Activated CD8-positive, alpha-beta memory T cell treated with anti-CD3 and anti-CD28 coated beads, Interleukin-2, amount 10 ng/mL, durations not matched to agents 7 days and 5 days (primary cell): Measurements from ENCODE around the gene PAFAH1B1. TPM values are rescaled to one million over a fixed set of nuclear protein-coding genes. Genes with fewer than 3 reads are reported as not detected.
"Not testable (repeated sequence)": the region's sequence is repeated elsewhere in the genome, so short reads cannot be mapped to it uniquely, and the experiment has no call there.

ENCODE experiments used
- ATAC-seq: fragments of 150-1000 bp; cut with Tn5 transposase; one replicate; pipeline ENCODE4 v1.10.0; 2021; ENCODE audit warnings: moderate library complexity
- CTCF ChIA-PET: fragments of 350-600 bp; sonication (Branson Sonifier 250); formaldehyde crosslinking; loops from one replicate; lab custom pipeline; 2021; ENCODE audit warnings: antibody characterized with exemption; lab: Charles Lee
- DNase-seq: peaks from one replicate; pipeline ENCODE4 v3.0.0-alpha.2; 2020
- H3K27ac Mint-ChIP-seq: one replicate; pipeline ENCODE4 v1.8.0; 2021; ENCODE audit warnings: mild to moderate bottlenecking, mixed read lengths
- H3K27me3 Mint-ChIP-seq: one replicate; pipeline ENCODE4 v1.8.0; 2021; ENCODE audit warnings: mixed read lengths
- H3K36me3 Mint-ChIP-seq: one replicate; pipeline ENCODE4 v1.8.0; 2021; ENCODE audit warnings: mild to moderate bottlenecking, mixed read lengths
- H3K4me1 Mint-ChIP-seq: one replicate; pipeline ENCODE4 v1.8.0; 2021; ENCODE audit warnings: mixed read lengths
- H3K4me3 Mint-ChIP-seq: one replicate; pipeline ENCODE4 v1.8.0; 2021; ENCODE audit warnings: mild to moderate bottlenecking, moderate library complexity, mixed read lengths
- H3K9me3 Mint-ChIP-seq: one replicate; pipeline ENCODE4 v1.8.0; 2022; ENCODE audit warnings: low read depth, mixed read lengths
- total RNA-seq, 2 experiments: library from RNA; stranded (reverse); gene quantifications; one replicate each; pipeline ENCODE4 v1.2.3, GENCODE V29; 2021

The PAFAH1B1 gene
- total RNA-seq, 2 experiments from 2014 or later, result 170 to 175 TPM

- Mint-ChIP-seq H3K4me3 (no peak overlapping the region), H3K4me1 (peaks cover 44% of the 10 kb centered on the region)
- CTCF ChIA-PET, result interaction anchor here (0.9 kb wide), 1 partner anchor 135 kb away, joined by 3 read pairs; no protein-coding TSS in a partner anchor
These were observed 15.6 kb downstream of the PAFAH1B1 start for GRCh38 chr17:2609091-2609490.

DNA sequence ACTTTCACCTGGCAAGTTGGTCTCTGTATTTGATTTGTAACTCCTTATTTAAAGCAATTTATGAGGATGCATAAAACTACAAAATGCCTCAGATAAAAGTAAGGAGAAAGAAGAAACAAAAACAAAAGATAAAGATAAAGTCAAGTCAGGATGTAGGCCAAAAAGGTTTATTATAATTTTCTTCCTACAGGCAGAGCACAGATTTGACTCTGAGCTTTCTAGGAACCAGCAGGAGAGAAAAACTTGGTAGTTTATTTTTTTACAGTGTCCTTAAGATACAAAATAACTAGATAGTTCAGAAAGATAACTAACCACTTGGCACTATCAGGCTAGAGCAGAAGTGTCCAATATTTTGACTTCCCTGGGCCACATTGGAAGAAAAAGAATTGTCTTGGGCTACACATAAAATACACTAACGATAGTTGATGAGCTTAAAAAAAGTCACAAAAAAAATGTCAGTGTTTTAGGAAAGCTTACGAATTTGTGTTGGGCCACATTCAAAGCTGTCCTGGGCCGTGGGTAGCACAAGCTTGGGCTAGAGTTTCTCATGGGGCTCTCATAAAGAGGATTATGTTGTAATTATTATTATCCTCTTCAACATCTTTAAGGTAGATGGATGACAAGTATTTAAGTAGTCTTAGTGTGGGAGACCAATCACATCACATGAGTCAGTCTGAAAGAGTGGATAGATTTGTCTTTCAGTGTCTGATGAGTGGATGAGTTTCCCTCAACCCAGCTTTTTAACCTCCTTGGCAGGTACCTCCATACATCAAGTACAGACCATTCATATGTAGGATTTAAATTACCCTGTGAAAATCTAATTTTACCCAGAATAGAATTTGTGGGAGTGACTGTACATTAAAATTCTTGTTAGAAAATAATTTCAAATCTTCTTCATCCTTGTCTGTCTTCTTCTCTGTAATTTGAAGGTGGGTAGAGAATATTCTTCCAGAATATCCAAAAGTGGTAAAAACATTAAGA lies 17.0 kb downstream of the PAFAH1B1 start:
- H3K27me3 Mint-ChIP-seq, result no peaks in the 10 kb centered on the region
- no peak overlapping the region for H3K27ac Mint-ChIP-seq
- peaks cover 34% of the 10 kb centered on the region for H3K4me1 Mint-ChIP-seq
- CTCF ChIA-PET, result interaction anchor here (0.9 kb wide), 1 partner anchor 228 kb away, joined by 4 read pairs; no protein-coding TSS in a partner anchor
- ATAC-seq (no peak), DNase-seq (no peak)
- no peak overlapping the region for H3K4me3 Mint-ChIP-seq
- H3K36me3 Mint-ChIP-seq, result peaks cover 12% of the 10 kb centered on the region
- H3K9me3 Mint-ChIP-seq, result no peaks in the 10 kb centered on the region

More at GRCh38 chr17:2609091-2609490, 15.6 kb downstream of the PAFAH1B1 start:
- DNase-seq (no peak), ATAC-seq (no peak)
- Mint-ChIP-seq H3K36me3 (peaks cover 18% of the 10 kb centered on the region), H3K27me3 (no peaks in the 10 kb centered on the region), H3K9me3 (no peaks in the 10 kb centered on the region), H3K27ac (no peak overlapping the region)

DNA sequence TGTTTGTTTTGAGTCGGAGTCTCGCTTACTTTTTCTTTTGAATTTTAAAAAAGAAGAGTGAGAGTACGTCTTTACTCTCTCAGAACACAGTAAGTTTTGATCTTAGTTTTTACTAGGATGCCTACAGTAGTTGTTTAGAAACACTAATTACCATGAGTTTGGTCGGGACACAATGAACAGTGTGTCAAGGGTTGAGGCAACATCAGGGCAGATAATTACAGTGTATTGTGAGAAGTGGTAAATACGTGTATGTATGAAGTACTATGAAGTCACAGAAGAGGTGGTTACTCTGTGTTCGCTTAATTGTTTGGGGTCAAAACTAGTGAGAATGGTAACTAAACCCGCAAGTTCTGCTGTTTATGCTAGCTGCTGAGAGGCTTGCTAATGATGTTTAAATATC lies 18.2 kb downstream of the PAFAH1B1 start:
- H3K27me3 Mint-ChIP-seq, result no peaks in the 10 kb centered on the region
- CTCF ChIA-PET, result no interaction called here
- H3K4me1 Mint-ChIP-seq, result peaks cover 31% of the 10 kb centered on the region
- peaks cover 16% of the 10 kb centered on the region for H3K36me3 Mint-ChIP-seq
- ATAC-seq (no peak), DNase-seq (no peak)
- no peak overlapping the region for H3K27ac Mint-ChIP-seq
- H3K9me3 Mint-ChIP-seq, result no peaks in the 10 kb centered on the region
- H3K4me3 Mint-ChIP-seq, result no peak overlapping the region

DNA sequence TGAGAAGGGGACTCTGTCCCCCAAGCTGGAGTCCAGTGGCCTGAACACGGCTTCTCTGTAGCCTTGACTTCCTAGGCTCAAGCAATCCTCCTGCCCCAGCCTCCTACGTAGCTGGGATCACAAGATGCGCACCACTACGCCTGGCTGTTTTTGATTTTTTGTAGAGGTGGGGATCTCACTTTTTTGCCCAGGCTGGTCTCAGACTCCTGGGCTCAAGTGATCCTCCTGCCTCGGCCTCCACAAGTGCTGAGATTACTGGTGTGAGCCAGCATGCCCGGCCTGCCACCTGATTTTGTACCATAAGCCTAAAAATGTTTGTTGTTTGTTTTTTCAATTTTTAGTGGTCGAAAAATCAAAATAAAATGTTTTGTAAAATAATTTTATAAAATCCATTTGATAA lies 19.2 kb downstream of the PAFAH1B1 start:
- ATAC-seq, result no peak
- DNase-seq, result no peak
- no peak overlapping the region for H3K4me3 Mint-ChIP-seq
- CTCF ChIA-PET, result interaction anchor here (0.7 to 1.2 kb wide), 2 partner anchors 75 to 636 kb away, joined by 3 to 5 read pairs; no protein-coding TSS in a partner anchor
- H3K4me1 Mint-ChIP-seq, result peaks cover 31% of the 10 kb centered on the region
- H3K9me3 Mint-ChIP-seq, result no peaks in the 10 kb centered on the region
- H3K36me3 Mint-ChIP-seq, result peaks cover 21% of the 10 kb centered on the region
- H3K27me3 Mint-ChIP-seq, result no peaks in the 10 kb centered on the region
- H3K27ac Mint-ChIP-seq, result no peak overlapping the region

- H3K4me3 Mint-ChIP-seq, result no peak overlapping the region
- H3K9me3 Mint-ChIP-seq, result no peaks in the 10 kb centered on the region
- peaks cover 28% of the 10 kb centered on the region for H3K4me1 Mint-ChIP-seq
- CTCF ChIA-PET, result interaction anchor here (0.7 to 1.2 kb wide), 2 partner anchors 75 to 637 kb away, joined by 3 to 5 read pairs; no protein-coding TSS in a partner anchor
- H3K27me3 Mint-ChIP-seq, result no peaks in the 10 kb centered on the region
- no peak for ATAC-seq
- no peak overlapping the region for H3K27ac Mint-ChIP-seq
- DNase-seq, result no peak
- peaks cover 24% of the 10 kb centered on the region for H3K36me3 Mint-ChIP-seq
These were observed 19.8 kb downstream of the PAFAH1B1 start for GRCh38 chr17:2613089-2613808.

DNA sequence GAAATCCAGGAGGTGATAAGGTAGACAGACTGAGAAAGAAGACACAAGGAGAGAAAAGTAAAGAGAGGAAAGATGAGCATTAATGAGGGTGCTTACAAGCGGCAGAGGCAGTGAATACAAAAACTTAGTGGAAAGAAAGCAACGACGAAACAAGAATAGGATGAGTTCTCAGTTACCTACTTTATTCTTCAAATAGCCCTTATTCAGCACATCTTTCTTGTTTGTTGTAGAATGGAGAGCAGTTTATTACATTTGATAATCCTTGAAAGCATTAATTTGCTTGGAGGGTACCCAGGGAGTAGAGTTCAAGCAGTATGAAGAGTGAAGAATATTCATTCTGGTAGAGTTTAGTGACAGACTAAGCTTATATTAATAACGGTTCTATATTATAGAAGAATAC lies 22.4 kb downstream of the PAFAH1B1 start:
- CTCF ChIA-PET, result no interaction called here
- no peaks in the 10 kb centered on the region for H3K27me3 Mint-ChIP-seq
- peaks cover 8% of the 10 kb centered on the region for H3K4me1 Mint-ChIP-seq
- no peak overlapping the region for H3K4me3 Mint-ChIP-seq
- ATAC-seq, result no peak
- no peak for DNase-seq
- no peak overlapping the region for H3K27ac Mint-ChIP-seq
- H3K36me3 Mint-ChIP-seq, result peaks cover 25% of the 10 kb centered on the region
- H3K9me3 Mint-ChIP-seq, result no peaks in the 10 kb centered on the region

GRCh38 chr17:2621241-2621640 lies 27.8 kb downstream of the PAFAH1B1 start:
- no peak for ATAC-seq
- H3K27ac Mint-ChIP-seq, result no peak overlapping the region
- CTCF ChIA-PET, result no interaction called here
- no peak for DNase-seq
- H3K4me3 Mint-ChIP-seq, result no peak overlapping the region
- H3K36me3 Mint-ChIP-seq, result peaks cover 48% of the 10 kb centered on the region
- H3K4me1 Mint-ChIP-seq, result peaks cover 9% of the 10 kb centered on the region
- H3K27me3 Mint-ChIP-seq, result no peaks in the 10 kb centered on the region
- peaks cover 2% of the 10 kb centered on the region for H3K9me3 Mint-ChIP-seq

DNA sequence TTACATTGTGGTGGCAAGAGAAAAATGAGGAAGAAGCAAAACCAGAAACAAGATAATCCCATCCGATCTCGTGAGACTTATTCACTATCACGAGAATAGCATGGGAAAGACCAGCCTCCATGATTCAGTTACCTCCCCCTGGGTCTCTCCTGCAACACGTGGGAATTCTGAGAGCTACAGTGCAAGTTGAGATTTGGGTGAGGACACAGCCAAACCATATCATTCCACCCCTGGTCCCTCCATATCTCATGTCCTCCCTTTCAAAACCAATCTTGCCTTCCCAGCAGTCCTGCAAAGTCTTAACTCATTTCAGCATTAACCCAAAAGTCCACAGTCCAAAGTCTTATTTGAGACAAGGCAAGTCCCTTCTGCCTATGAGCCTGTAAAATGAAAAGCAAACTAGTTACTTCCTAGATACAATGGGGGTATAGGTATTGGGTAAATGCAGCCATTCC lies 28.5 kb downstream of the PAFAH1B1 start:
- H3K4me1 Mint-ChIP-seq, result peaks cover 13% of the 10 kb centered on the region
- H3K27ac Mint-ChIP-seq, H3K4me3 Mint-ChIP-seq, DNase-seq, ATAC-seq, H3K27me3 Mint-ChIP-seq, H3K9me3 Mint-ChIP-seq, CTCF ChIA-PET: not testable (repeated sequence)
- H3K36me3 Mint-ChIP-seq, result peaks cover 49% of the 10 kb centered on the region

GRCh38 chr17:2622721-2623301 lies 29.4 kb downstream of the PAFAH1B1 start:
- Mint-ChIP-seq H3K36me3 (peaks cover 52% of the 10 kb centered on the region), H3K4me1 (peaks cover 22% of the 10 kb centered on the region)
- DNase-seq, ATAC-seq, H3K4me3 Mint-ChIP-seq, H3K27ac Mint-ChIP-seq, H3K27me3 Mint-ChIP-seq, H3K9me3 Mint-ChIP-seq: not testable (repeated sequence)
- CTCF ChIA-PET, result interaction anchor here (0.7 kb wide), 1 partner anchor 1546 kb away, joined by 5 read pairs; no protein-coding TSS in a partner anchor

GRCh38 chr17:2624292-2624731 lies 30.9 kb downstream of the PAFAH1B1 start:
- Mint-ChIP-seq H3K4me1 (peaks cover 37% of the 10 kb centered on the region), H3K4me3 (no peak overlapping the region), H3K27ac (no peak overlapping the region), H3K36me3 (peaks cover 62% of the 10 kb centered on the region), H3K9me3 (peaks cover 2% of the 10 kb centered on the region), H3K27me3 (no peaks in the 10 kb centered on the region)
- no peak for ATAC-seq
- CTCF ChIA-PET, result no interaction called here
- no peak for DNase-seq

DNA sequence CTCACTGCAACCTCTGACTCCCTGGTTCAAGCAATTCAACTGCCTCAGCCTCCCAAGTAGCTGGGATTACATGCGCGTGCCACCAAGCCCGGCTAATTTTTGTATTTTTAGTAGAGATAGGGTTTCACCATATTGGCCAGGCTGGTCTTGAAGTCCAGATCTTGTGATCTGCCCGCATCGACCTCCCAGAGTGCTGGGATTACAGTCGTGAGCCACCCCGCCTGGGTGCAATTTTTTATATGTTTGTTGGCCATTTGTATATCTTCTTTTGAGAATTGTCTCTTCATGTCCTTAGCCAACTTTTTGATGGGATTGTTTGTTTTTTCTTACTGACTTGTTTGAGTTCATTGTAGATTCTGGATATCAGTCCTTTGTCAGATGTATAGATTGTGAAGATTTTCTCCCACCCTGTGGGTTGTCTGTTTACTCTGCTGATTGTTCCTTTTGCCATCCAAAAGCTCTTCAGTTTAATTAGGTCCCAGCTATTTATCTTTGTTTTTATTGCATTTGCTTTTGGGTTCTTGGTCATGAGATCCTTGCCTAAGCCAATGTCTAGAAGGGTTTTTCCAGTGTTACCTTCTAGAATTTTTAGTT lies 33.3 kb downstream of the PAFAH1B1 start:
- CTCF ChIA-PET, ATAC-seq, H3K27me3 Mint-ChIP-seq, DNase-seq, H3K4me3 Mint-ChIP-seq, H3K9me3 Mint-ChIP-seq, H3K27ac Mint-ChIP-seq: not testable (repeated sequence)
- Mint-ChIP-seq H3K4me1 (peaks cover 51% of the 10 kb centered on the region), H3K36me3 (peaks cover 58% of the 10 kb centered on the region)

- DNase-seq, CTCF ChIA-PET, ATAC-seq, H3K4me3 Mint-ChIP-seq, H3K9me3 Mint-ChIP-seq, H3K27me3 Mint-ChIP-seq, H3K27ac Mint-ChIP-seq: not testable (repeated sequence)
- Mint-ChIP-seq H3K4me1 (peaks cover 56% of the 10 kb centered on the region), H3K36me3 (peaks cover 40% of the 10 kb centered on the region)
These were observed 35.5 kb downstream of the PAFAH1B1 start for GRCh38 chr17:2628922-2629321.
